Measurements from ENCODE around the gene CNGA2.
A peak's percentile ranks its signal among the peaks of the same experiment; 100 is the strongest.

The CNGA2 gene

DNA sequence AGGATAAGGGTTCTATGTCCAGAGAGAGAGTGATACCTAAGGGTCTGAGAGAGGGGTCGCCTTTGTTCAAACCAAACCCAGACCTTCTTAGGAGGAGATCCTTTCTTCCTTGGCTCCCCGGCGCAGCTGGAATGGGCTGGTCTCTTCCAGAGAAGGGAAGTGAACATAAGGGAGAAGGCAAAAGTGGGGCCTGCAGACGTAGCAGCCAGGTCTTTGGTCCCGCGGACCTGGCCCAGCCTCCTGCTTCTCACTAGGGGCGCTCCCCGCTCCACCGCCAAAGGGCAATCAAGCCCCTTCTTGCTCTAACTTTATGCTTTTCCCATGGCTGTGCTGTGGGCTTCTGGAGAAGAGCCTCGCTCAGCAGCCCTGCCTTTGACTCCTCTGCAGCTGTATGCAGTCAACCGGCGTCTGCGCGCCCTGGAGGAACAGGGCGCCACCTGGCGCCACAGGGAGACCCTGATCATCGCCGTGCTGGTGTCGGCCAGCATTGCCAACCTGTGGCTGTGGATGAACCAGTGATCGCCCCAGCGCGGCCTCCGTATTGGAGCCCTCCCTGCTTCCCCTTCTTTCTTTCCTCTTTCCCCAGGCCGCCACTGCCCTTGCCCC is 12.2 kb upstream of the CNGA2 start:
- ChIA-PET CTCF (no interaction called here), POLR2A (ENCODE audit: low non-redundant PET) (no interaction called here)
- DNase-seq (ENCODE audit: low spot score): no peak
- H3K27ac ChIP-seq: no peak overlapping the region
- TF ChIP-seq, protein P1, sequence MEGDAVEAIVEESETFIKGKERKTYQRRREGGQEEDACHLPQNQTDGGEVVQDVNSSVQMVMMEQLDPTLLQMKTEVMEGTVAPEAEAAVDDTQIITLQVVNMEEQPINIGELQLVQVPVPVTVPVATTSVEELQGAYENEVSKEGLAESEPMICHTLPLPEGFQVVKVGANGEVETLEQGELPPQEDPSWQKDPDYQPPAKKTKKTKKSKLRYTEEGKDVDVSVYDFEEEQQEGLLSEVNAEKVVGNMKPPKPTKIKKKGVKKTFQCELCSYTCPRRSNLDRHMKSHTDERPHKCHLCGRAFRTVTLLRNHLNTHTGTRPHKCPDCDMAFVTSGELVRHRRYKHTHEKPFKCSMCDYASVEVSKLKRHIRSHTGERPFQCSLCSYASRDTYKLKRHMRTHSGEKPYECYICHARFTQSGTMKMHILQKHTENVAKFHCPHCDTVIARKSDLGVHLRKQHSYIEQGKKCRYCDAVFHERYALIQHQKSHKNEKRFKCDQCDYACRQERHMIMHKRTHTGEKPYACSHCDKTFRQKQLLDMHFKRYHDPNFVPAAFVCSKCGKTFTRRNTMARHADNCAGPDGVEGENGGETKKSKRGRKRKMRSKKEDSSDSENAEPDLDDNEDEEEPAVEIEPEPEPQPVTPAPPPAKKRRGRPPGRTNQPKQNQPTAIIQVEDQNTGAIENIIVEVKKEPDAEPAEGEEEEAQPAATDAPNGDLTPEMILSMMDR (conservative IDR thresholded peaks at IDR 0.05; ENCODE audit: low read depth): no peak

DNA sequence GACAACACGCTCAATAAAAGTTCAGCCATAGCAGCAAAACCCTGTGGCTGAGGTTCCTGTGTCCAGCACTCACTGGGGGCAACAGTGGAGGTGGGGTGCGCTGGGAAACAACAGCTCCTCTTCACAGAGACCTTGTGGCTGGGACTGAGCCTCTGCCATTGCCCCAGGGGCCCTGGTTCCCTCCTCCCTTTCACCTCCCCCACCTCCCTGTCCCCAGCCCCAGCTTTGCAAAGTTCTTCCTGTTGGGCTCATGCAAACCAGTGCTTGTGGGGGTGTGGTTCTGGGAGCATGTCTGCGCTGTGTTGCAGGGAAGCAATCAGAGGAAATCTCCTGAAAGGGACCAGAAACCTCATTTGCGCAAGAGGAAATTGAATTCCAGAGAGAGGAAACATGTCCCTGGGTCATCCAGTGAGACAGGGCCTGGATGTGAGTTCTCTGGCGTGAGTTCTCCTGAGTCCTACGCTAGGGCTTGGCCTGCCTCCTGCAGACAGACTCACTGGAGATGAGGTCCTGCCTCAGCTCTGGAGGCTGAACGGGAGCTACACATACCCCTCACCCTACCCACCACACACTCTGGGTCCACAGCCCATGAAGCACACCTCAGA is 11.3 kb upstream of the CNGA2 start:
- no peak for DNase-seq (ENCODE audit: low spot score)
- ChIA-PET POLR2A (ENCODE audit: low non-redundant PET) (no interaction called here), CTCF (no interaction called here)
- no peak overlapping the region for H3K27ac ChIP-seq
- TF ChIP-seq, protein P1 (conservative IDR thresholded peaks at IDR 0.05; ENCODE audit: low read depth): no peak

DNA sequence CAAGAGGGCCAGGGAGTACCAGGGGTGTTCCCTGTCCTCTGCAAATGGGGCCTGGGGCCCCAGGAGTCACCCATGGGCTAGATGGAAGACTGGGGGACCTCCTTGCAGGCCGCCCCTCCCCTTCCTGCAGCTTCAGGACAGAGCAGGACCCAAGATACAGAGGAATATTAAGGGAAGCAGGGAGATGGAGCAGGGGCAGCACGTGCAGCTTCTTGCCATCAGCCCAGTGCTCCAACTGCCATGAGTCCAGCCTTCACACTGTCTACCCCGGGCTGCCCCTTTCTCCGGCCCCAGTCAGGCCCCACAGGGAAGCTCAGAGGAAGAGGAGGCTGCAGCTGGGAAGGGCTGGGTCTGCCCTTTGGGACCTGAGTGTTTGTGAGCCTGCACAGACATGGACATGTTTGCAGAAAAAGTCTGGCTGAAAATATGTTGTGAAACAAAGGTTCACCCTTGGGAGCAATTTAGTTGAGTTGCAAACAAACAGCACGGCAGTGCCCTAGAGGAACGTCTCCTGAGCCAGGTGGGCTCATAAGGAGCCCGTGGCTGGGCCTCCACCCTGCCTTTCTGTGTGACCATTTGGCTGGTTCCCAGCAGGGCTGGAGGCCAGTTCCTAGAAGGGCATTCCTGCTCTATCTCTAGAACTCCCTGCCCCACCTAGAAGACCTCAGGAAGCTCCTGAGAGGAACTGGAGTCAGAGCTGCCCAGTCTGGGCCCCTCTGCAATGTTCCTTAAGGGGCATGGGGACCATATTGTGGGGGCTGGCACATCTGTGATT is 9.8 kb upstream of the CNGA2 start:
- CTCF ChIA-PET: no interaction called here
- TF ChIP-seq, protein P1 (conservative IDR thresholded peaks at IDR 0.05; ENCODE audit: low read depth): no peak
- no peak for DNase-seq (ENCODE audit: low spot score)
- peak overlapping the region; percentile 28; the same call in 1 of the 2 replicates for H3K27ac ChIP-seq
- POLR2A ChIA-PET (ENCODE audit: low non-redundant PET): no interaction called here

DNA sequence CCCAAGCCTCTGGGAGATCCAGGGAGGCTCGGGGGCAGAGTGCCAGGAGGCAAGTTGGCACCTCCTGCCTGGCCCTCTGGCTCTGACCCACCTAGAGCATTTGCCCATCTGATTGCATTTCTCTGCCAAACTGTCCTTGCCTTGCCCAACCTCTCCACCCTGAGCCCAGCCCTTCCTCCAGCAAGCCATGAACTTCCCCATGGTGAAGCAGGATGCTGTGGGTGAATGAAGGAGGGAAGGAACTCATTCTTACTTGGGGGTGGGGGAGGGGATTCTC is 9.3 kb upstream of the CNGA2 start:
- ChIA-PET CTCF (no interaction called here), POLR2A (ENCODE audit: low non-redundant PET) (no interaction called here)
- TF ChIP-seq, protein P1 (conservative IDR thresholded peaks at IDR 0.05; ENCODE audit: low read depth): no peak
- no peak for DNase-seq (ENCODE audit: low spot score)
- H3K27ac ChIP-seq: peak overlapping the region; percentile 28; the same call in 1 of the 2 replicates

DNA sequence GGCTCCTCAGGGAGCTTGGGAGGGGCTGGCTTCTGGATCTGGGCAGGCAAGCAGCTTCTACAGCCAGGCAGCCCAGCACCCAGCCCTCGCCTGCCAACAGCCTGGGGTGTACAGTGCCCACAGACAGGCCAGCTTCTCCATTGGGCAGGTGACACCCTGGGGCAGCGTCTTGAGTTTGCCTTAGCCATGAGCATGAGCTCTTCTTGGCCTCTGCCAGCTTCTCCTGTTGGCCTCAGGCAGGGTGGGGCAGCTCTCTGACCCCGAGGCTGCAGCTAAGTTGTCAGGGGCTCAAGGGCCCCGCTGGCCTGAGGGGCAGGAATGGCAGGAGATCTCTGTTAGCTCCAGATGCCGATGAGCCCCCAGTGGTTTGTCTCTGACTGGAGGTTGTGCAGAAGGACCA is 7.8 kb upstream of the CNGA2 start:
- CTCF ChIA-PET: interaction anchor here (1.0 kb wide), 1 partner anchor 25 kb away, joined by 3 read pairs; no protein-coding TSS in a partner anchor

DNA sequence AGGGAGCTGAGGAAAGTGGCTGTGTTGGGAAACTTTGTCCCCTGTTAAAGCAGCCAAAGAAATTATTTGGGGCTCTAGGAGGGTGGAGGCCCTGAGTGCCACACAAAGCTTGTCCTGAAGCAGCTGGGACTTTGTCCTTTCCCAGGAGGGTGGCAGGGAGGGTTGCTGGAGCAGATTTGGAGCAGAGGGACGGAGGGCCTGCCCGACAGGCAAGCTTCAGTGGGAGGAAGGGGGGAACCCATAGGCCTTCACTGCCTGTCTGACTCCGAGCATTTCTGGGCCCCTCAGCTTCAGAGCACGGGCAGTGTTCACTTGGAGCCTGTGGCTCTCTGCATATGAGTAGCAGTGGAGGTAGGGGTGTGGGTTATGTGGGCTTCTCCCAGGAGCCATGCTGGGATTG is 7.2 kb upstream of the CNGA2 start:
- TF ChIP-seq, protein P1 (conservative IDR thresholded peaks at IDR 0.05; ENCODE audit: low read depth): no peak

More for the DNA sequence above, 7.8 kb upstream of the CNGA2 start:
- POLR2A ChIA-PET (ENCODE audit: low non-redundant PET): no interaction called here
- no peak for DNase-seq (ENCODE audit: low spot score)
- TF ChIP-seq, protein P1 (conservative IDR thresholded peaks at IDR 0.05; ENCODE audit: low read depth): no peak
- no peak overlapping the region for H3K27ac ChIP-seq

More for the DNA sequence above, 7.2 kb upstream of the CNGA2 start:
- CTCF ChIA-PET: interaction anchor here (0.6 to 1.0 kb wide), 3 partner anchors 25 to 1146 kb away, joined by 3 read pairs; no protein-coding TSS in a partner anchor
- POLR2A ChIA-PET (ENCODE audit: low non-redundant PET): no interaction called here
- no peak overlapping the region for H3K27ac ChIP-seq
- DNase-seq (ENCODE audit: low spot score): no peak
